ENCODE data around the gene BCKDK.
A peak's percentile ranks its signal among the peaks of the same experiment; 100 is the strongest.

The BCKDK gene

GRCh38 chr16:31071861-31072260 lies 36.3 kb upstream of the BCKDK start (continued):
- TF ChIP-seq PRDM2 (tag by site-specific recombination; IDR thresholded peaks at IDR 0.05; ENCODE audit: borderline replicate concordance): no peak
- no peak for TF ChIP-seq ZNF488 (tag by site-specific recombination; IDR thresholded peaks at IDR 0.05)
- no peak for TF ChIP-seq ZNF398 (tag by site-specific recombination; IDR thresholded peaks at IDR 0.05)
- TF ChIP-seq ZNF548 (tag by site-specific recombination; IDR thresholded peaks at IDR 0.05): no peak
- no peak for TF ChIP-seq YY1 (tag by site-specific recombination; IDR thresholded peaks at IDR 0.05)
- TF ChIP-seq ZNF660 (tag by site-specific recombination; IDR thresholded peaks at IDR 0.05): no peak
- TF ChIP-seq ZNF544 (tag by site-specific recombination; IDR thresholded peaks at IDR 0.05): no peak
- no peak for TF ChIP-seq ZNF837 (tag by site-specific recombination; IDR thresholded peaks at IDR 0.05)
- no peak for TF ChIP-seq ZNF391 (tag by site-specific recombination; IDR thresholded peaks at IDR 0.05; ENCODE audit: borderline replicate concordance, low read depth)
- TF ChIP-seq PRDM10 (tag by site-specific recombination; IDR thresholded peaks at IDR 0.05): peak; percentile 36
- TF ChIP-seq ZNF510 (tag by site-specific recombination; IDR thresholded peaks at IDR 0.05; ENCODE audit: insufficient replicate concordance): no peak
- no peak for TF ChIP-seq ZNF530 (tag by site-specific recombination; IDR thresholded peaks at IDR 0.05; ENCODE audit: low read depth)
- no peak for TF ChIP-seq ZNF121 (tag by site-specific recombination; IDR thresholded peaks at IDR 0.05)
- TF ChIP-seq ZBTB26 (tag by site-specific recombination; optimal IDR thresholded peaks at IDR 0.05): no peak
- peak; percentile 97 for TF ChIP-seq ZNF629 (tag by site-specific recombination; IDR thresholded peaks at IDR 0.05)
- no peak for TF ChIP-seq ZNF266 (tag by site-specific recombination; IDR thresholded peaks at IDR 0.05; ENCODE audit: low read depth)
- peak; percentile 67; the same call in 1 of the 2 replicates for TF ChIP-seq INSM2 (tag by site-specific recombination; IDR thresholded peaks at IDR 0.05)
- TF ChIP-seq ZNF658 (tag by site-specific recombination; IDR thresholded peaks at IDR 0.05): no peak
- no peak for TF ChIP-seq IKZF3 (tag by site-specific recombination; IDR thresholded peaks at IDR 0.05)
- TF ChIP-seq OVOL3 (tag by site-specific recombination; IDR thresholded peaks at IDR 0.05): no peak
- TF ChIP-seq ZNF132 (tag by site-specific recombination; IDR thresholded peaks at IDR 0.05; ENCODE audit: borderline replicate concordance): no peak
- no peak for TF ChIP-seq ZNF24 (tag by site-specific recombination; IDR thresholded peaks at IDR 0.05)
- TF ChIP-seq KLF7 (tag by site-specific recombination; IDR thresholded peaks at IDR 0.05; ENCODE audit: borderline replicate concordance): no peak
- peak; percentile 53 for TF ChIP-seq ZEB2 (tag by site-specific recombination; IDR thresholded peaks at IDR 0.05)
- TF ChIP-seq ZNF157 (tag by site-specific recombination; IDR thresholded peaks at IDR 0.05): no peak
- TF ChIP-seq KLF8 (tag by site-specific recombination; IDR thresholded peaks at IDR 0.05): no peak

All from HEK293 (cell line).